HT1080 (cell line): ENCODE data around the gene FOSL1. TPM values are rescaled to one million over a fixed set of nuclear protein-coding genes. Genes with fewer than 3 reads are reported as not detected.
A peak's percentile ranks its signal among the peaks of the same experiment; 100 is the strongest.

Experiments
- DNase-seq: peaks from one replicate; pipeline ENCODE4 v3.0.0-alpha.2; 2015; ENCODE audit warnings: low read depth
- total RNA-seq: library from RNA; depleted of rRNA; stranded (reverse); fragments of >200 nt; shearing (Covaris generic); gene quantifications from 2 replicates; pipeline ENCODE4 v1.2.3, GENCODE V29; 2014

Gene FOSL1
- total RNA-seq, 1 experiment from 2014 or later, result 374 TPM

- no peak for DNase-seq
Measured at GRCh38 chr11:65882120-65883057, 17.8 kb downstream of the FOSL1 start.

- peak; percentile 29 for DNase-seq
Measured at GRCh38 chr11:65880844-65881421, 19.3 kb downstream of the FOSL1 start.

GRCh38 chr11:65880027-65880426 lies 20.2 kb downstream of the FOSL1 start:
- no peak for DNase-seq

GRCh38 chr11:65879617-65880016 lies 20.6 kb downstream of the FOSL1 start, which contains the start of gene CTSW:
Gene CTSW, plus strand, starts transcription at chr11:65879837. Its CDS starts 18 bp downstream, at chr11:65879855.
- DNase-seq, result no peak

GRCh38 chr11:65873318-65874156 lies 26.7 kb downstream of the FOSL1 start:
- DNase-seq, result peak; percentile 90

- DNase-seq, result no peak
Measured at GRCh38 chr11:65872586-65873317, 27.4 kb downstream of the FOSL1 start, which contains the start of gene EFEMP2. Gene EFEMP2, minus strand, starts transcription at chr11:65872800. Its CDS starts 446 bp downstream, at chr11:65872354.

- DNase-seq, result no peak
Measured at GRCh38 chr11:65871811-65872548, 28.2 kb downstream of the FOSL1 start.

- no peak for DNase-seq
Measured at GRCh38 chr11:65870706-65871681, 29.2 kb downstream of the FOSL1 start.

- no peak for DNase-seq
Measured at GRCh38 chr11:65870307-65870658, 29.9 kb downstream of the FOSL1 start.

GRCh38 chr11:65869643-65870306 lies 30.4 kb downstream of the FOSL1 start:
- DNase-seq, result no peak

- DNase-seq, result no peak
Measured at GRCh38 chr11:65868907-65869306, 31.3 kb downstream of the FOSL1 start.

- no peak for DNase-seq
Measured at GRCh38 chr11:65868076-65868667, 32.0 kb downstream of the FOSL1 start.

GRCh38 chr11:65867284-65868071 lies 32.7 kb downstream of the FOSL1 start:
- DNase-seq, result no peak

GRCh38 chr11:65866509-65867283 lies 33.5 kb downstream of the FOSL1 start:
- DNase-seq, result no peak

GRCh38 chr11:65865550-65866172 lies 34.5 kb downstream of the FOSL1 start:
- DNase-seq, result no peak
